Stimulated activated CD8-positive, alpha-beta memory T cell treated with anti-CD3 and anti-CD28 coated beads, Interleukin-7, amount 100 ng/mL, for 48 hours (primary cell): ENCODE measurements around the gene ZFYVE27.
A peak's percentile ranks its signal among the peaks of the same experiment; 100 is the strongest.

Source experiments
- DNase-seq, 2 donors: peaks; one replicate each; pipeline ENCODE4 v3.0.0-alpha.2; 2020; ENCODE audit warnings: low read depth in 1 of 2; ENCODE audit errors: extremely low read depth in 1 of 2

The ZFYVE27 gene

DNA sequence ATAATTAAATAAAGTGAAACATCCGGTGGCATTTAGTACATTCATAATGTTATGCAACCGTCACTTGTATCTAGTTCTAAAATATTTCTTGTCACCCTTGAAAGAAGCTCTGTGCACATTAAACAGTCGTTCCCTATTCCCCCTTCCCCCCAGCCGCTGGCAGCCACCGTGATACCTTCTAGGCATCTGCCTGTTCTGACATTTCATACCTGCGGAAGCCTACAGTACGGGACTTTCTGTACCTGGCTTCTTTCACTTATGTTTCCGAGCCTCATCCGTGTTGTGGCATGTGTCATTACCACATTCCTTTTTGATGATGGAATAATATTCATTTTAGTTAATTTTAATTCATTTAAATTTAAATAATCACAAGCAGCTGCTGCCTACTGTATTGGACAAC, 48.8 kb downstream of the ZFYVE27 start:
- no peak for DNase-seq

GRCh38 chr10:97788552-97789442, 51.9 kb downstream of the ZFYVE27 start:
- DNase-seq: no peak

- no peak for DNase-seq
Measured at GRCh38 chr10:97789770-97790397, 53.0 kb downstream of the ZFYVE27 start.

DNA sequence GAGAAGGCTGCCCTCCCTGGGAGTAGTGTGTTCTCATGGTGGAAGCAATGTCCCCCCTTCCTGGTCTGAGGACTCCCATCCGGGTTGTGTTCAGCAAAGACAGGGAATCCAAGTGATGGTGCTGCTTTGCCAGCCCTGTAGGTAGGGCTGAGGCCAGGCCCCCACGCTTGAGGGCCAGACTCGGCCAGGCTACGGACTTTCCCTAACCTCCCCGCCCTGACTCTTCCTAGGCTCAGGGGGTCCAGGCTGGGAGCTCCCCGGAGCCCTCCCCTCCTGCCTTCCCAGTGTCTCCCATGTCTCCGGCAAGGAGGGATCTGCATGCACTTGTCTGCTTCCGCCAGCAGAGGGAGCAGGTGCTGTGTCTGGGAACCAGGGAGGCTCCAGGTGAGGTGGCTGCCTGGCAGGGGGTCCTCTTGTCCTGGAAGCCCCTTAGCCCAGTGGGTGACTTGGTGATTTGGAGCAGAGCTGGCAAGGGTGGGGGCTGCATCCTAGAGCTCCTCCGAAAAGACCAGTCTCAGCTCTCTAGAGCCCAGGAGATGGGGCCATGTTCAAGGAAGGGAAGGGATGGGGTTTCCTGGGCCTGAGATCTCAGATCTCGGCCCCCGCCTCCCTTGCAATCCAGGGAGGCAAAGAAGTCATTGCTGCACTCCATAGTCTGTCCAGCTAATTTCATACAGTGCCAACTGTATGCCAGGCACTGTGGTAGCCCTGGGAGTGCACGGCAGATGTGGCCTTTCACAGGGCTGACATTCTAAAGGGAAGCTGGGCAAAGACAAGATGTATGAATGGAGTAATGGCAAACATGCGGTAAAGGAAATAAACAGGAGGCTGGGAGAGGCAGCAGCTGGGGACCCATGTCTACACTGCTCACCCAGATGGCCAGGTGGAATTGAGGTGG, 55.1 kb downstream of the ZFYVE27 start:
- DNase-seq: peak; percentile 39 to 52

GRCh38 chr10:97795886-97796285, 59.0 kb downstream of the ZFYVE27 start:
- no peak for DNase-seq

DNA sequence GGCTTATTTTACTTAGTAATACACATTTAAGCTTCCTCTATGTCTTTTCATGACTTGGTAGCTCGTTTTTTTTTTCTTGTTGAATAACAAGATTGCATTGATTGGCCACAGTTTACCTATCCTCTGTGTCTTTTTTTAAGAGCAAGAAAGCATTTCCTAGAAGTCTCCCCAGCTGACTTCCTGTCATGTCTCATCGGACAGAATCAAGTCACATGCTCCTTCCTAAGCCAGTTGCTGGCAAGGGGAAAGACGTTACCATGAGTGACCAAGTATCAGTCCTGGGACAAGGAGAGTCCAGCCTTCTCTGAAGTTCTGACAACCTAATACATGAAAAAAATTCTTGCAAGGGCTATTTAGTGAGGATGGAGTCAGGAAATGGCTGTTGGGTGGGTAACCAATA, 59.7 kb downstream of the ZFYVE27 start:
- DNase-seq: no peak

- DNase-seq: no peak
Measured at GRCh38 chr10:97798958-97799610, 62.2 kb downstream of the ZFYVE27 start.

GRCh38 chr10:97800474-97800873, 63.5 kb downstream of the ZFYVE27 start:
- no peak for DNase-seq

DNA sequence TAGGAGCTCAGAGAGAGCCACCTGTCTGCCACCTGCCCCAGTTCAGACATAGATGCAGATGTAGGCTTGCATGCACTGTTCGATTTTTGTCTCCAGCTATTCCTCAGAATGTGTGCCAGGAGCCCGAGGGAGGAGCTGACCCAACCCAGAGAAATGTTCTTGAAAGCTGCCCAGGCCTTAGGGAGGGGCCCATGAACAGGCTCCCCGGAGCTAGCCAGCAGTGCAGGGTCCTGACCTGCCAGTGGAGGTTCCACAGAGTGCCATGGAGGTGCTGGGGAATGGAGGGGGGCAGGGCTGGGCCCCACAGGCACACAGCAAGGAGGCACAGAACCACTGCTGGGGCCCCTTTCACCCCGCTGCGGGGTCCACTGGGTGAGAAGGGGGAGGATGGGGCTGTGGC, 64.5 kb downstream of the ZFYVE27 start:
- no peak for DNase-seq

- DNase-seq: no peak
Measured at GRCh38 chr10:97805096-97805884, 68.4 kb downstream of the ZFYVE27 start.

- no peak for DNase-seq
Measured at GRCh38 chr10:97805949-97806348, 69.0 kb downstream of the ZFYVE27 start.

- no peak for DNase-seq
Measured at GRCh38 chr10:97810446-97810845, 73.5 kb downstream of the ZFYVE27 start.
